Kidney tubule cell (primary cell): ENCODE measurements around the gene MAGEL2.

Experiments used
- DNase-seq: peaks from one replicate; pipeline ENCODE4 v3.0.0-alpha.2; 2018; ENCODE audit warnings: low spot score

MAGEL2 gene

DNA sequence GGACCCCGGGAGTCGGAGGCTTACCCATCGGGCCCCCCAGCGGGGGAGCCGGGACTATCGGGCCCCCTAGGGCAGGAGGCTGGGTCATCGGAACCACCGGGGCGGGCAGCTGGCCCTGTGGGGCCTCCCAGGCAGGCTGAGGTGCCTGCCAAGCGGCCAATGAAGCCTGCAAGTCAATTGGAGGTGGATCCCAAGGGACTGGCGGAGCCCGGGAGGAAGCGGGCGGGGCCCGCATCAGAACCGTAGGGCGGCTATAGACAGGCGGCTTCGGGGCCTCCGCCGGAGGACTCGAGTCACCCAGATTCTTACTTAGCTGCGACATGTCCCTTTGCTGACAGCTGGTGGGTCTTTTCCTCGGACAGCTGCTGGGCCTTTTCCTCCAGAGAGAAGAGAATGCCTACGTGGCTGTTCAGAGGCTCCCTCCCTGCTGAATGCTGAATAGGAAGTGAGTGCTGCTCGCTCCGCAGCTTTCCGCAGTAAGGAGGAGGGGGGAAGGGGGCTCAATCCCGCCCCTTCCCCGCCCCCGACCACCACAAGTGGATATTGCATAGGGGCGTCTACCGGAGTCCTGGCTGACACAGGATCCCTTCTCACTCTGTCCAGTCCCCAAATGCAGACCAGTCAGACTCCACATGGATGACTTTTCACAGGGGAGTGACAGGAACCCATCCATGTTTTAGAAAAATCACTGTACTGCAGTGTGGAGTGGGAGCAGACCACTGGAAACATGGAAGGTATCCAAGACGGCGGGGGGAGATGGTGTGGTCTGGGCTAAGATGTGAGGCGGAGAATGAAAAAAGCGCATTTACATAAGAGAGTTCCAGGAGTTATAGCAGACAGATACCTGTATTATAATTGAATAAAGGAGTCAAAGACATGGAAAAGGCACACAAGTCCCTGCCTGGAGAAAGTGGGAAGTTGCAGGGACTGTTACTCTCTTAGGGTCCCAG is at the start of gene MAGEL2:
TSS of gene MAGEL2 (minus strand) at position 447 of the 950 bp plus-strand sequence. CDS start at position 322, 125 bp downstream.
- no peak for DNase-seq

DNA sequence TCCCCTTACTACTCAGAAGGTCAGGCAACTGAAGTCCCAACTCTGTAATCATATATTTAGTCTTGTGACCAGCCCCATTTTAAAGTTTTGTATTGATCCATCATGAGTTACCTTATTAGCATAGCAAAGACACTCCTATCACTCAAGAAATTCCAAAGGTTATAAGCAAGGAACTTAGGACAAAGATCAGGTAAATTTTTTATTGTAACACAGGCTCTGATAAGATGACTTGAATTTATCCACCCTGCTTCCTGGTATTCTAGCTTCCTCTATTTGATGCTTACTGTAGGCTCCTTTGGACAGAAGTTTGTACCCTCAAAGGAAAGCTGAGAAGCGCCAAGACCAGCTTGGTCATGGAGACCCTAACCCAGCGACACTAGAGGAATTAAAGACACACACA is 47.6 kb upstream of the MAGEL2 start:
- no peak for DNase-seq

DNA sequence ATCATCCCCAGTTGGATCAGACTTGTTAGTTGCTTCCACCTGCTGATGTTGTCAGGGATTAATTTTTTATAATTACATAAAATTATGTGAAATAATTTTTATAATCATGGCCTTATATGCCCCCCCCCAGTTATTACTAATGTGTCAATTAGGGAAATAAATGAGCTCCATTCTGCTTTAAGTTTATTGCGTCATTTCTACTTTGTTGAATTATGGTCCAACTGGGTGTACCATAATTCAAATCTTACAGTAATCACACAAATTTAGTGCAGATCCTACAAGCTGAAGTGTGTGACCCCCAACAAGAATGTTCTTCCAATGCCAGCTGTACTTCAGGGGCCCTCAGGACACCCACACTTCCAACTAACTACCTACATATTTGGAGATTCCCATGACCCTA is 46.9 kb upstream of the MAGEL2 start:
- no peak for DNase-seq

DNA sequence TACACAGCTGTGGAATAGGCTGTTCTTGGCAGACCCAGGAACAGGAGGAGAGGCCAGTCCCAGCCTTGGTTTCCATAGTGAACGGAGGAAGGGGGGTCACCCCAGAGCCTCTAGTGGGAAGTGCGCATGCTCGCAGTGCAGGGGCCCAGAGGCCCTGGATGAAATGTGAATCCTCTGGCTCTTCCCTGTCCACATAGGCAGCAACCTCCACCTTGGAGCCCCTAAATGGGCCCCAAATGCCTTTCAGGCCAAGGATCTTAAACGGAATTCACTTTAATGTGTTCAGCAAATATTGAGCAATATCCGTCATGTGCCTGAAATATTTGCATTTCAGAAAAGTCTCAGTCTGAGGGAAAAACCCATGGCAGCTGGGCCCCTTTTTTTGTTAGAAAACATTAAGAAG is 42.8 kb upstream of the MAGEL2 start:
- DNase-seq: no peak

DNA sequence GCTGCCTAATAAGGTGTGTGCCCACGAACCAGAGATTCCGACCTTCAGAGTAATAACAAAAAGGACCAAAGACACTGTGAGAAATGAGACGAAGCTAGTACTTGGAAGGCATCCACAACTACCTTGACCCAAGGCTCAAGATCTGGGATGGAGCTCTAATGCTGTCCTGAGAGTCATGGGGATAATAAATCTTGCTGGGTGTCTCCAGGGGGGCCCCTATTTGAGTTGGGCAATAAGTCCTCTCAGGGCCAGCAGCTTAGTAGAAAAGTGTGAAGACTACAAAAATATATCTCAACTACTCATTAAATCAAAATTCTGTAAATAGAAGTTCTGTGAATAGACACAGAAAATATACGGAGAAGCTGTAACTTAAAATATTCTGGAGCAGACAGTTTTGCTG is 42.3 kb upstream of the MAGEL2 start:
- DNase-seq: no peak

DNA sequence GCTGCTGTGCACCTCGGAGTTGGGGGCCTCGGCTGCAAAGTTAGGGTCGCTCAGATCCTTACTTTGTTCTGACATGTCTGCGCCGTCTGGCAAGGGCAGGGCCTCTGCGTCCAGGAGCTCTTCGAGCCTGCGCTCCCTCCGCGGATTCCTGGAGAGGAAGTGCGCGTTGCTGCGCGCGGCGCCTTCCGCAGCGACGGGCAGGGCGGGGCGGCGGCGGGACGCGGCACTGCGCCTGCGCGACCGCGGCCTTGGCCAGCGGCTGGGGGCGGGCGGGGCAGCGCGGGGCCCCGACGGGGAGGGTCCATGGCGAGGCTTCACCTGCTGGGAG is 39.4 kb upstream of the MAGEL2 start, which contains the start of gene NDN:
TSS of gene NDN (minus strand) at position 163 of the 328 bp plus-strand sequence. CDS start at position 75, 88 bp downstream.
- peak; percentile 57 for DNase-seq

DNA sequence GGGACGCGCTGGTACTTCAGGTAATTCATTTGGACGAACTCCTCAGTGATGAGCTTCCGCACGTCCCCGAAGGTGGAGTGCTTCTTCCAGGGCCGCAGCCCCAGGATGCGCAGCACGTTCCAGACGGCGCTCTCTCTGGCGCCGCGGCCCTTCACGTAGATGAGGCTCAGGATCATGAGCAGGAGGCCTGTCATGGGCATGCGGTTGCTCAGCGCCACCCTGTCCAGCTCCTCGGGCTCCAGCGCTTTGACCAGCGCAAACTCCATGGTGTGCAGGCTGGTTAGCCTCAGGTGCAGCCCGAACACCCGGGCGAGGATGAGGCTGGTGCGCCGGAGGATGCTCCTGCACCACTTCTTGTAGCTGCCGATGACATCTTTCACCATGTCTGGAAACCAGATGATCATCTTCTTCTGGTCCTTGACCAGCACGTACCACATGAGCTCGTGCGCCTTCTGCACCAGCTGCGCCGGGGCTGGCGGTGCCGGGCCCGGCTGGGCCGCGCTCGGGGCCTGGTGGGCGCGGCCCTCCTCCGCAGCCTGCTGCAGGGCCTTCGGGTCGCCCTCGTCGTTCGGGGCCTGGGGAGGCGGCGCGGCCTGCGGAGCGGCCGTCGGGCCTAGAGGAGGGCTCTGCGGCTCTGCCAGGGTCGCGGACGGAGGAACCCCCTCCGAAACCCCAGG is 38.9 kb upstream of the MAGEL2 start:
- peak; percentile 3 for DNase-seq

DNA sequence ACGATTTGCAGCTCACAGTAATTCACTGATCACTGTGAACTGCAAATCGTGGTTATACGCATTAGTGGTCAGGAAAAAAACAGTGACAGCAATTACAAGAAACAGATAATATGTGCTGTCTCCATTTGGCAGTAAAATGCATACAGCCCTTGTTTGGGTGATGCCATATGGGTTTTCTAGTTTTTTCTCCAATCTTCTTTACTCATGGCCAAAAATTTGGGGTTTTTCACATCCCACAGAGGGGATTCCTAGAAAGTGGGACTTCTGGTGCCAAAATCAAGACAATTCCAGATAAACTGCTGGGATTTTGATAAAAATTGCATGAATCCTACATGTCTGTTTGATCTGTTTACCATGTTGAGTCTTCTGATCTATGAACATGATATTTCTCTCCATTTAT is 23.8 kb upstream of the MAGEL2 start:
- peak; percentile 5 for DNase-seq

DNA sequence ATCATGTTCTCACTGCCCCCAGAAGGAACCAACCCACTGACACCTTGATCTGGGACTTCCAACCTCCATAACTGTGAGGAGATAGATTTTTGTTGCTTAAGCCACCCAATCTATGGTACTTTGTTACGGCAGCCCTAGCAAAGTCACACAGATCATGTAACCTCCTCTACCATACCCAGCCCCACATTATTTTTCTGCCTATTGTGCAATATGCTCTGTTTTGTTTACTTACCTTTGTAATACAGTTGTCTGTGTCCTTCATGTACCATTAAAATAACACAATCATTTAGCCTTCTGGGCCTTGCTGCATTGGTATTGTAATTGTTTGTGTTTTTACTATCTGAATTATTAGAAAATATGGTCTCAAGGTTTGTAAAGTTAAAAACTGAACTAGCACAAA is 23.3 kb upstream of the MAGEL2 start:
- DNase-seq: no peak

DNA sequence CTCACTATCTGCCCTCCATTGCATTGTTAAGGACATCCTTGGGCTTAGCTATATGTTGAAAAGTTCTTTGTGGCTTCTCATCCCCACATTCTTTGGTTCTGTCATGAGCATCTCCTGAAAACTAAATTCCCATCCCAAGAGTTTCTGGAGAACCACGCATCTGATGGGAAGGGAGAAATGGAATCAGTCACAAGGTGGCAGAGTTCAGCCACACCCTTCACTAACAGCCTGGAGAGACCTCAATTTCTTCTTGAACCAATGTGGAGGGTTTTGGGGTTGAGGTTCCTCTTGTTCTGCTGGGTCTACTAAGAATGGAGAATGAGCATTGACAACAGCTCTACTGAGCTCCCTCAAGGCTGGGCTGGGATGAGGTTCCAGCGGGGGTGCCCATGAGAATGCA is 15.6 kb upstream of the MAGEL2 start:
- no peak for DNase-seq

DNA sequence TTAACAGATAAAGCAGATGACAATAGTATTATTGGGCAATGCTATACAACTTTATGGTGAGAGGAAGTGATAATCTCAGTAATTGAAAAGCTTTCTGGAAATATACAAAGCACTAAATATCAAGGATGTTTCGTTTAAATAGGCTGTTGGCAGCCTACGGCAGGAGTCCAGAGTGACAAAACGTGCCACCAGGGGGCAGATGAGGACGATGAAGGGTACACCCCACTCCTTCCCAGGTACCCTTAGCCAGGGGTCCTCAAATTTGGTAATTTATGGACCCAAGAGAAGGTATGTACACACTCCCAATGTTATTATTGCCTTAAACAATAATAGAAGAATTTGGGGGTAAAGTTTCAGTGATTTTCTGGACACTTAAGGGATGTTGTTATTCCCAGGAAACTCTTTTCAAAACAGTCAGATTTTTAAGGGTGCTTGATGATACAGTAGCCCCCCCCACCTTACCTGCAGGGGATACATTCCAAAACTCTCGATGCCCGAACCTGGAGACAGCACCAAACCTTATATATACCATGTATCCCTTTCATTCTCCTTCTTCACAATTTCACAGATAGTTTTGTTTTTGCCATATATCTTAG is 1.4 kb upstream of the MAGEL2 start:
- DNase-seq: peak; percentile 5

DNA sequence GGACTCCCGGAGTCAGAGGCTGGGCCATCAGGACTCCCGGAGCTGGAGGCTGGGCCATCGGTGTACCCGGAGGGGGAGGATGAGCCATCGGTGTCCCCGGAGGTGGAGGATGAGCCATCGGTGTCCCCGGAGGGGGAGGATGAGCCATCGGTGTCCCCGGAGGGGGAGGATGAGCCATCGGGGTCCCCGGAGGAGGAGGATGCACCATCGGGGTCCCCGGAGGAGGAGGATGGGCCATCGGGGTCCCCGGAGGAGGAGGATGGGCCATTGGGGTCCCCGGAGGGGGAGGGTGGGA is 719 bp downstream of the MAGEL2 start:
- no peak for DNase-seq

DNA sequence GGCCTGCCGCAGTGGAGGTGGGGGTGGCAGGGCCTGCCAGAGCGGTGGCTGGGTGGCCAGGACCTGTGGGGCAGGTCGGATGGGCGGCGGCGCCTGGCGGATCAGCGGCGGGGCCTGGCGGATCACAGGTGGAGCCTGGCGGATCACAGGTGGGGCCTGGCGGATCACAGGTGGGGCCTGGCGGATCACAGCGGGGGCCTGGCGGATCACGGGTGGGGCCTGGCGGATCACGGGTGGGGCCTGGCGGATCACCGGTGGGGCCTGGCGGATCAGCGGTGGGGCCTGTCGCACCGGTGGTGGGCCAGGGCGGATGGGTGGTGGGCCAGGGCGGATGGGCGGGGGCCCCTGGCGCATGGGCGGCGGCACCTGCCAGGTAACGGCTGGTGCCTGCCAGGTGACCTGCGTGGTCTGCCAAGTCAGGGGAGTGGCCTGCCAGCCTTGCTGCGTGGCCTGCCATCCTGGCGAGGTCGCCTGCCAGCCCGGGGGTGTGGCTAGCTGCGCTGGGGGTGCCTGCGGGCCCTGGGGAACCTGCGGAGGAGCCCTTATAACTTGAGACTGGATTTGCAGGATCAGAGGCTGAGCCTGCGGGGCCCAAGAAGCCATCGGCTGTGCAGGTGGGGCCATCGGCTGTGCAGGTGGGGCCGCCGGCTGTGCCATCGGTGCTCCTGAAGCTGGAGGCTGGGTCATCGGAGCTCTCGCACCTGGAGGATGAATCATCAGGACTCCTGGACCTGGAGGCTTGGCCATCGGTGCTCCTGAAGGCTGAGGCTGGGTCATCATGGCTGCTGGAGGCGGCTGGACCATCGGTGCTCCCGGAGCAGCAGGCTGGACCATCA is 1.3 kb downstream of the MAGEL2 start:
- no peak for DNase-seq

DNA sequence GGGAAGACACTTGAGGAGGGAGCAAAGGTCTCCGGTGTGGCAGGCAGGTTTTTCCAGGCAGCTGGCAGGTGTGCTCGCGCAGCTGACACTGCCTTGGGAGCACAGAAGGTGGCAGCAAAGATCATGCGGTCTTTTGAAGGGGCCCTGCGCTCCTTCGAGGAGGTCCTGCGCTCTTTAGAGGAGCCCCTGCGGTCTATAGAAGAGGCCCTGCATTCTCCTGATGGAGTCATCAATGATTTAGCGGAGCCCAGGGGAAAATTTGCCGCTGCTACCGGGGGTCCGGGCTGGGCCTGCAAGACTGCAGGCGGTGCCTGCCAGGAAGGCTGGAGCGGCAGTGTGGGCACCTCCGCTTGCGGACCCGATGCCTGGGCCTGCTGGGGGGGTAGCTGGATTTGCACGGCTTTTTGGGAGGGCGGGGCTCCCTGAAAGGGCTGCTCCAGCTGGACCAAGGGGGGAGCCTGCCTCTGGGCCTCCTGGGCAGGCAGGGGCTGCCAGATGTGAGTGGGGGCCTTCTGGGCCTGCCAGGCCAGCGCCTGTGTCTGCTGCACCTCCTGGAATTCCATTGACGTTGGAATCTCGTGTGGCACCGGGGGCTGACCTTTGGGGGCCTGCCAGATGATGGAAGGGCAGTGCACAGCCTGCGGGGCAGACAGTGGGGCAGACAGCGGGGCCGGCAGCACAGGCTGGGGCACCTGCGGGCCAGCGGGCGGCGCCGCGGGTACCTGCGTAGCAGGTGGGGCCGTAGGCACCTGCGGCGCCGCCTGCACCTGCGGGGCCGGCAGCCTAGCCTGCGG is 2.1 kb downstream of the MAGEL2 start:
- no peak for DNase-seq

DNA sequence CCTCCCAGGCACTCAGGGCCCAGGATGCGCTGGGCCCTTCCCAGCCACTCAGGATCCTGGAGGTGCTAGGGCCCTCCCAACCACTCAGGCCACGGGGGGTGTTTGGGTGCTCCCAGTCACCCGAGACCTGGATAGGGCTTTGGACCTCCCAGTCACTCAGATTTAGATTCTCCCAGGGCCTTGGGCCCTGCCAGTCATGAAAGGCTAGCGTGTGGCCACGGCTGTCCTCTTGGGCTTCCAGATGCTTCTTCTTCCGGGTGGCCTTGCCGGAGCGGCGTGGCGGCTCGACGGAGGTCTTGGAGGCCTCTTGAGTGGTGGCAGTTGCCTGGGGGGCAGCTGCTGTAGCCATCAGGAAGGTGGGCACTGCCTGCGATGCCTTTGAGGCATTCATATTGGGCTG is 2.8 kb downstream of the MAGEL2 start:
- no peak for DNase-seq

DNA sequence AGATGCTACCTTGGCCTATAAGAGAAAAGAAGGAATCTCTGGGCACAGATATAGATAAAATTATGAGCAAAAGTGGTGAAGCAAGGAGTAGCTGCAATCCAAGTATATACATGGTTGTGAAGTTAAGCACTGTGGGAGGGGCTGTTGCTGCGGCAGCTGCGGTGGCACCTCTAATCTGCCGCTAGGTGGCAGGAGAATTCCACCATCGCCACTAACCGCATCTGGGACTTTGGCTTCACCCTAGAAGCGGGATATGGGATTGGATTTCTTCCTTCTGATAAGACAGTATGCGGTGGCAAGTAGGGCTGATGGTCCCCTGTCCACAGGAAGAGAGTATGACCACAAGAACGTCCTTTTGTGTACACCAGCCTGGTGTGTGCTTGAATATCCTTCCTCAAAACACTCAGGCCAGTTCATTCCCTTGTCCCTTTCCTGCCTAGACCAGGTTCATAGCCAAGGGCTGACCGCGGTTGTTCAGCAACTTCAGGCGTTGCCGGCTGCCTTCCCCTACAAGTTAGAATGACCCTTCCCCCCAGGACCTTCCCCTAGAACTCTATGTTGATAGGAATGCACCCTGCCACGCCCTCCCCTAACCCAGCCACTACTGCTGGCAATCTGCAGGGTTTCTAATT is 5.1 kb downstream of the MAGEL2 start:
- DNase-seq: peak; percentile 65

DNA sequence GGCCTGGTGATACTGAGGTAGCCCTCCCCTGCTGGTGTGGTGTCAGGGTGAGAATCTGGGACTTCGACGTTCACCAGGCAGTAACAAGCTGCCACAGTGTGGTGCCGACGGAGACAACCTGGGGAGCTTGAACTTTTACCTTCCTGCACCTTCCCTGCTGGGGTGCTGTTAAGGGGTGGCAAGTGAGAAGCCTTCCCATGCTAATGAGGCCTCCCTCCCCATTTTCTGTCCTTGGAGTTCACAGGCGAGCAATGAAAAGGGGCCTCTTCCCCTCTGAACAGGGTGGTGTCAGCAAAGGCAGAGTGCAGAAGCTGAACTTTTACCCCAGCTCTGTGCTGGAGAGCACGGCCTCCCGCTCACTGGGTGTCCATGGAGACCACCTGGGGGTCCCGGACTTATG is 13.5 kb downstream of the MAGEL2 start:
- no peak for DNase-seq

DNA sequence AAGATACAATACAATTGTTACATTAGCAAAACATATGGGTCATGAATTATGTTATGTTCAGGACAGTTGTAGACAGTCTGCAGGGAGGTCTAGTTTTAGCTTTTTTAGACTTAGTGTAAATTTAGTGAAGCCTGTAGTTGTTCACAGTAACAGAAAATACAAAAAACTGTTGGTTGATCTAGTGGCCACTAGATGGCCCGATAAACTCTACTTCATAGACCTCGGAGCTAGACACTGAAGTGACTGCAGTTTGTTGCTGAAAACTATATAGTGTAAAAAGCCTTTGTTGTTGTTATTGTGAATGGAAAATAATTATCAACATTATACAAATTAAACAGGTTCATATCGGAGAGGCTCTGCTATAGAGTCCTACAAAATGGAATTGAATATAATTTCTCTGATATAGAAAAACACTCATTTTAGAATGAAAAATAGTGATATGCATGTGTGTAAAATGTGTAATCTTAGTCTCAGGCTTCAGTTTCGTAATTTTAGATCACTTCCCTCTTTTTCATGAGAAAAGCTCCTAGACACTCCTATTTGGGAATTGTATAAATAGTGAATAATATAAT is 18.3 kb downstream of the MAGEL2 start:
- DNase-seq: peak; percentile 20

DNA sequence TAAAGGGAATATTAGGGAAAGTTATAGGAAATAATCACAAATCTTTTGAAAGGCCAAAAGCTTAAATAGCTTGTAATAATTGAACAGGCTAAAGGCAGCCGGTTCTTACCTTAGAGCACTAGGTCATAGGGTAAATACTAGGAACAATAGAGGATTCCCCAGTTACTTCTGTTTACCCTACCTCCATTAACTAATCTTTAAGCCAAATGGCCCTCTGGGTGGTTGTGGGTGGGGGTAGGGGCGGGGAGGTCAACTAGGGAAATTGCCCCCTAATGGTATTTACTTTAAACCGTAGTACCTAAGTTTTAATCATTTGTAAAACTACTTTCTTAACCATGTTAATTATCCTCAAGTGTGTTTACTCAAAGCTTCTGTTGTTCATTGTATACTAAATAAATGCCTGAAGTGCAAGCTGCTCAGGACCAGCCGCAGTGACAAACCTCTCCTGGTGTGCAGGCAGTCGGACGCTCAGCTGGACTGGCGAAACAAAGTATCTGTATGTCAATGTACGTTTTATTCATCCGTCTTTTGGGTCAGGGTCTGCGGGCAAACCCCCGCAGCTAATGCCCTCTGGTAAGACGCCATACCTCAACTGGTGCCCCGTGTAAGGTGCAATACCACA is 18.9 kb downstream of the MAGEL2 start:
- DNase-seq: no peak

DNA sequence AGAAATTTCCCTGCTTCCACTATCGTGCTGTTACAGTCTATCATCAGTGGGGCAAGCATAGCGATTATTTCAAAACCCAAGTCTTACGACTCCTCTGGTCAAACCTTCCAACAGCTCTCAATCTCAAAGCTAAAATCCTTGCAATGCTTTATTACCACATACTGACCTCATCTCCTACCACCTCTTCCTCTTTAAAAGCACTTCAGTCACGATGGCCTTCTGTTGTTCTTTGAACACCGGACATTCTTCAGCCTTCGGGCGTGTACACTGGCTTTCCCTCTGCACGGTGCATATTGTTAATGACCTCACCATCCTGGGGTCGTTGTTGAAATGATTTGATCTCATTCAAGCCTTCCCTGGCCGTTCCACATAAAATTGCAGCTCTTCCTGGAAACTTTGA is 31.1 kb downstream of the MAGEL2 start:
- DNase-seq: no peak
